Vagina (tissue), 2 donors: Measurements from ENCODE around the gene PRR23B. TPM values are rescaled to one million over a fixed set of nuclear protein-coding genes. Genes with fewer than 3 reads are reported as not detected.

ENCODE experiments used
- DNase-seq, 2 donors: peaks; one replicate each; pipeline ENCODE4 v3.0.0-alpha.2; 2017; ENCODE audit errors: extremely low spot score in 2 of 2
- H3K27ac ChIP-seq: fragments of 200-600 bp; sonication (generic); one replicate; pipeline ENCODE4 v1.5.1; 2019
- H3K27me3 ChIP-seq: fragments of 200-600 bp; sonication (generic); one replicate; pipeline ENCODE4 v1.5.1; 2019
- H3K36me3 ChIP-seq, 2 donors: fragments of 200-600 bp; sonication (generic); one replicate each; pipeline ENCODE4 v1.5.1; 2017 to 2019
- H3K4me1 ChIP-seq: fragments of 200-600 bp; sonication (generic); one replicate; pipeline ENCODE4 v1.5.1; 2019
- H3K4me3 ChIP-seq, 2 donors: fragments of 200-600 bp; sonication (generic); 1 replicate in 1 of 2; 2 replicates in 1 of 2; pipeline ENCODE4 v1.5.1; 2016 to 2019
- H3K9me3 ChIP-seq: fragments of 200-600 bp; sonication (generic); one replicate; pipeline ENCODE4 v1.5.1; 2019
- CTCF ChIP-seq, 3 experiments: fragments of 450-650 bp in 2 of 3; fragments of 200-600 bp in 1 of 3; sonication (generic) in 1 of 3; IDR thresholded peaks; one replicate each; pipeline ENCODE4 v1.5.1; 2017 to 2019; ENCODE audit warnings: antibody characterized with exemption in 3 of 3, mild to moderate bottlenecking in 2 of 3, moderate library complexity in 2 of 3
- POLR2A ChIP-seq, 2 donors: fragments of 450-650 bp; IDR thresholded peaks; one replicate each; pipeline ENCODE4 v1.6.1; 2017; ENCODE audit warnings: antibody characterized with exemption in 2 of 2, mild to moderate bottlenecking in 2 of 2, moderate library complexity in 2 of 2
- POLR2AphosphoS5 ChIP-seq, 2 donors: sonication (generic); formaldehyde crosslinking; IDR thresholded peaks; one replicate each; pipeline ENCODE4 v1.9.0; 2017; ENCODE audit warnings: antibody characterized with exemption in 2 of 2, mild to moderate bottlenecking in 2 of 2, low read depth in 1 of 2; ENCODE audit not compliant: insufficient read depth in 1 of 2
- intact Hi-C: fragments of 100-400 bp; cut with DNase I; formaldehyde crosslinking; loops from one replicate; pipeline ENCODE4 v1.15.1; 2023
- total RNA-seq: library from RNA; depleted of rRNA; stranded (reverse); fragments of >200 nt; gene quantifications from one replicate; pipeline ENCODE4 v1.2.3, GENCODE V29; 2016

The PRR23B gene
- total RNA-seq, result not detected

- Histone ChIP-seq H3K27me3 (no peaks in the 10 kb centered on the region), H3K4me1 (no peaks in the 10 kb centered on the region), H3K36me3 (no peaks in the 10 kb centered on the region), H3K9me3 (no peaks in the 10 kb centered on the region), H3K4me3 (no peak within 1 kb of the TSS), H3K27ac (no peak within 1 kb of the TSS)
- TF ChIP-seq POLR2A (IDR thresholded peaks at IDR 0.05), result no peak
- TF ChIP-seq POLR2AphosphoS5 (IDR thresholded peaks at IDR 0.05; ENCODE audit: insufficient read depth in 1 of 2, low read depth in 1 of 2), result no peak
- TF ChIP-seq CTCF (IDR thresholded peaks at IDR 0.05), result no peak
- DNase-seq, result no peak
- intact Hi-C loops, result no loop called here
These were observed at the start of gene PRR23B for GRCh38 chr3:139020868-139021234. TSS of gene PRR23B (minus strand) at chr3:139020926. CDS start at chr3:139020661, 265 bp downstream.

- H3K4me3 ChIP-seq, result no peak overlapping the region
- no peaks in the 10 kb centered on the region for H3K4me1 ChIP-seq
- no peaks in the 10 kb centered on the region for H3K9me3 ChIP-seq
- no peak for TF ChIP-seq CTCF (IDR thresholded peaks at IDR 0.05)
- TF ChIP-seq POLR2AphosphoS5 (IDR thresholded peaks at IDR 0.05; ENCODE audit: insufficient read depth in 1 of 2, low read depth in 1 of 2), result no peak
- TF ChIP-seq POLR2A (IDR thresholded peaks at IDR 0.05), result no peak
- DNase-seq, result no peak
- intact Hi-C loops, result no loop called here
- H3K27me3 ChIP-seq, result no peaks in the 10 kb centered on the region
- no peak overlapping the region for H3K27ac ChIP-seq
- H3K36me3 ChIP-seq, result no peaks in the 10 kb centered on the region
These were observed 42.2 kb upstream of the PRR23B start for GRCh38 chr3:139062918-139063317.

GRCh38 chr3:139052802-139053600 is 32.3 kb upstream of the PRR23B start:
- no peak overlapping the region for H3K4me3 ChIP-seq
- H3K27me3 ChIP-seq, result no peaks in the 10 kb centered on the region
- H3K4me1 ChIP-seq, result no peaks in the 10 kb centered on the region
- intact Hi-C loops, result no loop called here
- DNase-seq, result no peak
- no peak overlapping the region for H3K27ac ChIP-seq
- H3K36me3 ChIP-seq, result no peaks in the 10 kb centered on the region
- peaks cover 7% of the 10 kb centered on the region for H3K9me3 ChIP-seq
- TF ChIP-seq POLR2A (IDR thresholded peaks at IDR 0.05) (no peak), POLR2AphosphoS5 (IDR thresholded peaks at IDR 0.05; ENCODE audit: insufficient read depth in 1 of 2, low read depth in 1 of 2) (no peak)

- intact Hi-C loops, result no loop called here
- no peak for TF ChIP-seq CTCF (IDR thresholded peaks at IDR 0.05)
- no peak for TF ChIP-seq POLR2AphosphoS5 (IDR thresholded peaks at IDR 0.05; ENCODE audit: insufficient read depth in 1 of 2, low read depth in 1 of 2)
- TF ChIP-seq POLR2A (IDR thresholded peaks at IDR 0.05), result no peak
- Histone ChIP-seq H3K27me3 (no peaks in the 10 kb centered on the region), H3K36me3 (no peaks in the 10 kb centered on the region), H3K27ac (no peak within 1 kb of the TSS), H3K4me1 (no peaks in the 10 kb centered on the region), H3K4me3 (no peak within 1 kb of the TSS), H3K9me3 (no peaks in the 10 kb centered on the region)
- no peak for DNase-seq
These were observed 23.9 kb upstream of the PRR23B start, which contains the start of gene PRR23C for GRCh38 chr3:139044366-139045210. TSS of gene PRR23C (minus strand) at chr3:139044892. CDS start at chr3:139044620, 272 bp downstream.

GRCh38 chr3:139043554-139044365 is 23.0 kb upstream of the PRR23B start:
- H3K36me3 ChIP-seq, result no peaks in the 10 kb centered on the region
- no peak for DNase-seq
- TF ChIP-seq POLR2A (IDR thresholded peaks at IDR 0.05) (no peak), POLR2AphosphoS5 (IDR thresholded peaks at IDR 0.05; ENCODE audit: insufficient read depth in 1 of 2, low read depth in 1 of 2) (no peak), CTCF (IDR thresholded peaks at IDR 0.05) (no peak)
- intact Hi-C loops, result no loop called here
- no peak overlapping the region for H3K4me3 ChIP-seq
- no peaks in the 10 kb centered on the region for H3K27me3 ChIP-seq
- H3K4me1 ChIP-seq, result no peaks in the 10 kb centered on the region
- H3K27ac ChIP-seq, result no peak overlapping the region
- H3K9me3 ChIP-seq, result no peaks in the 10 kb centered on the region
